ENCODE data around the gene CLPTM1L.
"Not testable (repeated sequence)": the region's sequence is repeated elsewhere in the genome, so short reads cannot be mapped to it uniquely, and the experiment has no call there.

The CLPTM1L gene

DNA sequence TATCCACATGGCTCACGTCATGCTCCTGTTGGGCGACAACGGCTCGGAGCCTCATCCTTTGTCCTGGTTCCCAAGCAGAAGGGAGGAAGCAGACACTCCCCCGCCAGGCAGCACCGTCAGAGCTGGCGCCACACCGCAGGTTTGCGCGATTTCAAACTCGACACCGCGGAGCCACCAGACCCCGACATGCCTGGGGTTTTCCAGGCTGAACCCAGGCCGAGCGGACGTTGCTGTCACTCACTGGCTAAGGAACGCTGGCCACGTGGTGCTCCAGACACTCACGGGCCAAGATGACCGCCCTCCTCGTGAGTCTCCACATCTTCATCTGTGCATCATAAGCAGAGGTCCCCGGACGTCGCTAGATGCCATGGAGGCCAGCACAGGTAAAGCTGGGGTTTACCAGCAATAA lies 59.0 kb downstream of the CLPTM1L start:
- no peak for DNase-seq

DNA sequence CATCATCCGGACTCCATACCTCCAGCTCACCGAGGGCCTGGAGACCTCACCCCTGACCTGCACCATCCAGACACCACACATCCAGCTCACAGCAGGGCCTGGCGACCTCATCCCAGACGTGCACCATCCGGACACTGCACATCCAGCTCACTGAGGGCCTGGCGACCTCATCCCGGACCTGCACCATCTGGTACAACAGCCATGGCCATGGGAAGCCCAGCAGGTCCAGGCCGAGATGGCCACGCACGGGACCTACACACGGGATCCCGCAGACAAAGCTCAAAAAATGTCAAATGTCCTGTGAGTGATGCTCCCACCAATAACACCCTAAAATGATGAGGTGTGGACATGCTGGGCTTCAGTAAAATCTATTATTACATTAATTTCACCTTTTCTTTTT lies 59.8 kb downstream of the CLPTM1L start:
- DNase-seq = no peak

DNA sequence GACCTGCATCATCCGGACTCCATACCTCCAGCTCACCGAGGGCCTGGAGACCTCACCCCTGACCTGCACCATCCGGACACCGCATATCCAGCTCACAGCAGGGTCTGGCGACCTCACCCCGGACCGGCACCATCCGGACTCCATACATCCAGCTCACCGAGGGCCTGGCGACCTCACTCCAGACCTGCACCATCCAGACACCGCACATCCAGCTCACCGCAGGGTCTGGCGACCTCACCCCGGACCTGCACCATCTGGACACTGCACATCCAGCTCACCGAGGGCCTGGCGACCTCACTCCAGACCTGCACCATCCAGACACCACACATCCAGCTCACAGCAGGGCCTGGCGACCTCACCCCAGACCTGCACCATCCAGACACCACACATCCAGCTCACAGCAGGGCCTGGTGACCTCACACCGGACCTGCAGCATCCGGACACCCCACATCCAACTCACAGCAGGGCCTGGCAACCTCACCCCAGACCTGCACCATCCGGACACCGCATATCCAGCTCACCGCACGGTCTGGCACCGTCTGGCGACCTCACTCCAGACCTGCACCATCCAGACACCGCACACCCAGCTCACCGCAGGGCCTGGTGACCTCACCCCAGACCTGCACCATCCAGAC lies 60.4 kb downstream of the CLPTM1L start:
- not testable (repeated sequence) for DNase-seq

DNA sequence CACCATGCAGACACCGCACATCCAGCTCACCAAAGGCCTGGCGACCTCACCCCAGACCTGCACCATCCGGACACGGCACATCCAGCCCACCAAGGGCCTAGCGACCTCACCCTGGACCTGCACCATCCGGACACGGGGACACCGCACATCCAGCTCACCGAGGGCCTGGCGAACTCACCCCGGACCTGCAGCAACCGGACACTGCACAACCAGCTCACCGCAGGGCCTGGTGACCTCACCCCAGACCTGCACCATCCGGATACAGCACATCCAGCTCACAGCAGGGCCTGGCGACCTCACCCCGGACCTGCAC lies 61.2 kb downstream of the CLPTM1L start:
- DNase-seq = not testable (repeated sequence)

DNA sequence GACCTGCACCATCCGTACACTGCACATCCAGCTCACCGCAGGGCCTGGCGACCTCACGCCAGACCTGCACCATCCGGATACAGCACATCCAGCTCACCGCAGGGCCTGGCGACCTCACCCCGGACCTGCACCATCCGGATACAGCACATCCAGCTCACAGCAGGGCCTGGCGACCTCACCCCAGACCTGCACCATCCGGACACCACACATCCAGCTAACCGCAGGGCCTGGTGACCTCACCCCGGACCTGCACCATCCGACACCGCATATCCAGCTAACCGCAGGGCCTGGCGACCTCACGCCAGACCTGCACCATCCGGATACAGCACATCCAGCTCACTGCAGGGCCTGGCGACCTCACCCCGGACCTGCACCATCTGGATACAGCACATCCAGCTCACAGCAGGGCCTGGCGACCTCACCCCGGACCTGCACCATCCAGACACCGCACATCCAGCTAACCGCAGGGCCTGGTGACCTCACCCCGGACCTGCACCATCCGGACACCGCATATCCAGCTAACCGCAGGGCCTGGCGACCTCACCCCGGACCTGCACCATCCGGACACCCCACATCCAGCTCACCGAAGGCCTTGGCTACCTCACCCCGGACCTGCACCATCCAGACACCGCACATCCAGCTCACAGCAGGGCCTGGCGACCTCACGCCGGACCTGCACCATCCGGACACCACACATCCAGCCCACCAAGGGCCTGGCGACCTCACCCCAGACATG lies 61.7 kb downstream of the CLPTM1L start:
- not testable (repeated sequence) for DNase-seq

DNA sequence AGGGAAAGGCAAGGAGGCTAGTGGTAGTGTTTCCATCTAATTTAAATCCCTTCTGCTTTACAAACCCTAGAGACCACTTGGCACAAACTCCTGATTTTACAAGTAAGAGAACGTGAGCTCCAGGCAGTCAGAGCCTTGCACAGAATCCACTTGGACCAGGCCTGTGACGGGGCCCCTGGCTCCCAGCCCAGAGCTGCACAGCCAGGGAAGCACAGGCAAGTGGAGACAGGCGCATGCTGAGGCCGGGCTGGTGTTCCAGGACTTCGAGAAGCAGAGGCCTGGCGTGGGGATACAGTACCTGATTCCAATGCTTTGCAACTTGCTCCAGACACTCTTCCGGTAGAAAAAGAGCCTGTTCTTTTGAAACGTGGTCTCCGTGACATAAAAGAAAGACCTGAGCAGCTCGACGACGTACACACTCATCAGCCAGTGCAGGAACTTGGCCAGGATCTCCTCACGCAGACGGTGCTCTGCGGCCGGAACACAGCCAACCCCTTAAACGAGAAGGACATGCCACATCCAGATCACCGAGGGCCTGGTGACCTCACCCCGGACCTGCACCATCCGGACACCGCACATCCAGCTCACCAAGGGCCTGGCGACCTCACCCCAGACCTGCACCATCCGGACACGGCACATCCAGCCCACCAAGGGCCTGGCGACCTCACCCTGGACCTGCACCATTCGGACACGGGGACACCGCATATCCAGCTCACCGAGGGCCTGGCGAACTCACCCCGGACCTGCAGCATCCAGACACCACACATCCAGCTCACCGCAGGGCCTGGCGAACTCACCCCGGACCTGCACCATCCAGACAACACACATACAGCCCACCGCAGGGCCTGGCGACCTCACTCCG lies 62.5 kb downstream of the CLPTM1L start:
- no peak for DNase-seq

DNA sequence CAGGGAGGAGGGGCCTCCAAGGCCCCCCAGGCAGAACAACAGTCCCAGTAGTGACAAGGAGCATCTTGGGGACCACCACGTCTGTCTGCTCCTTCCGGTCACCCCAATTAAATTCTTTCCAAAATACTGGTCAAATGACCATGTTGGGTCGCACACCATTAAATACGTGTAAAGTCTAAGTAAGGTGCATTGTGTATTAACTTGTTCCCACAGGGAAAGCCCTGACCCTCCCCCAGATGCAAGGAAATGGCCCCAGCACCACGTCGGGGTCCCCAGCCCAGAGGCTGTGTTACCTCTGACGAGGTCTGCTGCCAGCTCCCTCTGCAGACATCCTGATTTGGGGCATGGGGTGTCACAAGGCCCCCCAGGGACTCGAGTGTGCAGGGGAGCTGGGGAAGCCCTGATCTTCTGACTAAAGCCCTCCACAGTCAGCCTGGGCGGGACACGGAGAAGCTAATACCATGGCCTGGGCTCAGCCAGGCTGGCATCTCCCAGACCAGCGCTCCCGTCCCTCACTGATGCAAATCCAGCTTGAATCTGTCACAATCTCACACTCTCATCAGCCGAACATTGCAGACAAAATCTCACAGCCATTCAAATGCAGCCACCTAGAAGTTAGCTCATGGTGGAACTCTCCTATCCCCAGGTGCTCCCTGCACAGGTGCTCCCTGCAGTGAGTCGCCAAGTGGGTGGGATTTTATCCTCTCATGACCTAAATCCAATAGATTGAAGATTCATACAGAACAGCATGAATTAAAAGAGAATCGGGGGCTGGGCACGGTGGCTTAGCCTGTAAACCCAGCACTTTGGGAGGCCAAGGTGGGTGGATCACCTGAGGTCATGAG lies 63.6 kb downstream of the CLPTM1L start:
- no peak for DNase-seq

DNA sequence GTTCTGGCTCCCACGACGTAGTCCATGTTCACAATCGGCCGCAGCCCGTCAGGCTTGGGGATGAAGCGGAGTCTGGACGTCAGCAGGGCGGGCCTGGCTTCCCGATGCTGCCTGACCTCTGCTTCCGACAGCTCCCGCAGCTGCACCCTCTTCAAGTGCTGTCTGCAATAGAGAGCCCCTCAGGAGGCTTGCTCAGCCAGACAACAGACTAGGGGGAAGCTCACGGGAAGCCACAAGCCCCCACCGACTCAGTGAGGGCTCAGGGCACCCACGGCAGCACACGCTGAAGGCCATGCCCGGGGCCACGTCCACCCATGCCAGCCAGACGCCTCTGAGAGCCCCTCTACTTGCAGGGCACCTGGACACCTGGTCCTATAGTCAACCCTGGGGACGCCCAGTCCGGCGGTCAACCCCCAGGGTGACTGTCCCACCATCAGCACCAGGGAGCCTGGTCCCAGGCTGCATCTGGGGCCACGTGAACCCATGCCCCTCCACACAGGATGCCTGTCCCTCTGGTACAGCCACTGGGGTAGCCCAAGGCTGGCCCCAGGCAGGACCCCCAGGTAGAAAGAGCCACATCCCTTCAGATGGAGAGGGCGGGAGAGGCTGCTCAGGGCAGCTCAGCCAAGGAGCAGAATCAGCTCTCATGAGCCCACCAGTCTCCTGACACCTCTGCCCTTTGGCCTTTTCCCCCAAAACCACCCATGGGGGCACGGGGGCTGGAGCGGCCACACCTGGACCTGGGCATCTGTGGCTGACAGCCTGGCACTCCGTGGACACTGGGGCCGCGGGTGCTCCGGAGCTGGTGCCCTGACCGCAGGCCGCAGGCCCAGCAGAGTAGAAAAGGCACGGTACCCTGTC lies 64.5 kb downstream of the CLPTM1L start:
- no peak for DNase-seq

DNA sequence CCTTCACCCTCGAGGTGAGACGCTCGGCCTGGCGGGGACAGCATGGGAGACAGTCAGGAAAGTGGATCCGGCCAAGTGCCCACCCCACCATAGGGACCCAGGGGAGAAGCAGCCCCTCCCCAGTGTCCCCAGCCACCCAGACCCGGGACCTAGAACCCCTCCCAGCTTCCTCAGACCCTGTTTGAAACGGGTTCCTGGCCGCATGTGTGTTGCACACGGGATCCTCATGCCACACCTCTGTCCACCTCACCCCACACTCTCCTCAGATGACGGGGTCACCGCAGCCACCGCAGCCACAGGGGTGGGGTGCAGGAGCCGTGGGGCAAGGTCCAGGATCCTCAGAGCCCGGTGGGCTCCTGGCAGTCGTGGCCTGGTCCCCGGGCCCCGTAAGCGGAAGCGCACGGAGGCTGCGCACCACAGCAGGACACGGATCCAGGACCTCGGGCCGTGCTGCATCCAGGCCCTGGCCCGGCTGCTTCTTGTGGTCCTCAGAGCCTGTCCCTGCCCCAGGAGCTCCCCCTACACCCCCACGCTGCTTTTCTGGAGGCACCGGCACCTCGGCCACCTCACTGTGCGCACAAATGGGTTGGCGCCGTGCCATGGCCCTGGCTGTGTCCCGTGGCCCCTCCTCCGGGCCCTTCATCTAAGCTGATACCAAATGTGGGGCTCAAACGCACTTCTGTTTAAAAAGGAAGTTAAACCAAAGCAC lies 65.3 kb downstream of the CLPTM1L start:
- DNase-seq = no peak

DNA sequence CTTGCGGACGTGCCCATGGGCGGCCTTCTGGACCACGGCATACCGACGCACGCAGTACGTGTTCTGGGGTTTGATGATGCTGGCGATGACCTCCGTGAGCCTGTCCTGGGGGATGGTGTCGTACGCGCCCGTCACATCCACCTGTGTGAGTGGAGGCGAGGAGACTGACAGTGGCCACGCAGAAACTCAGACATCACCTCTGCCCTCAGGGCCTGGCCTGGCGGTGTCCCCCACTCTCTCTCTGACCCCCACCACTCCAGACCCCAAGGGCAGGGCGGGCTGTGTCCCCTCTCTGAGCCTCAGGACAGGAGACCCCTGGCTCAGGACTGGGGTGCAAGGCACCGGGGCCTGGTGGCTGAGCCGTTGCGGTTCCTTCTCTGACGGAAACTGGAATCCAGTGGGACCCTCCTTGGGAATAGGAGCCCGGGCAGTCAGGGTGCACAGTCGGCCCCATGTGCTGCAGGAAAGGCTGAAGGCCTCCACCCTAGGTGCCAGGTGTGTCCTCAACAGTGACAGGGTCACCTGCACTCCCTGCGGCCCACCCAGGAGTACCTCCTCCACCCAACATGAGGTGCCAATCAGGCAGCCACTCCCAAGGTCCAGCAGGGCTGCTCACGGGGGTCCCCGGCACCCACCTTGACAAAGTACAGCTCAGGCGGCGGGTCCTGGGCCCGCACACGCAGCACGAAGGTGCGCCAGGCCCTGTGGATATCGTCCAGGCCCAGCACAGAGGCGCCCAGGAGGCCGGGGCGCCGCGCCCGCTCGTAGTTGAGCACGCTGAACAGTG lies 66.0 kb downstream of the CLPTM1L start:
- no peak for DNase-seq

DNA sequence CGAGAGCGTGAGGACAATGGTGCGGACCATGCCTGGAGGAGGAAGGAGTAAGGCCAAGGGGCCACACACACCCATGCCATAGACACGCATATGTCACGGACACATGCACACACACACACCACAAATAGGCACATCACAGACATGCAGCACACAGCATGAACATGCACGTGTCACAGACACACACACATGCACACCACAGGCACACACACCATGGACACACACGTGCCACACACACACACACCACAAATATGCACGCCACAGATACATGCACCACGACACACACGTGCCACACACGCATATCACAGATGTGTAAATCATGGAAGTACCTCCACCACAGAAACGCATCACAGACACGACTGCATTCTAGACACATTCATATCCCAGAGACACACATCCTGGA lies 66.7 kb downstream of the CLPTM1L start:
- DNase-seq = no peak

DNA sequence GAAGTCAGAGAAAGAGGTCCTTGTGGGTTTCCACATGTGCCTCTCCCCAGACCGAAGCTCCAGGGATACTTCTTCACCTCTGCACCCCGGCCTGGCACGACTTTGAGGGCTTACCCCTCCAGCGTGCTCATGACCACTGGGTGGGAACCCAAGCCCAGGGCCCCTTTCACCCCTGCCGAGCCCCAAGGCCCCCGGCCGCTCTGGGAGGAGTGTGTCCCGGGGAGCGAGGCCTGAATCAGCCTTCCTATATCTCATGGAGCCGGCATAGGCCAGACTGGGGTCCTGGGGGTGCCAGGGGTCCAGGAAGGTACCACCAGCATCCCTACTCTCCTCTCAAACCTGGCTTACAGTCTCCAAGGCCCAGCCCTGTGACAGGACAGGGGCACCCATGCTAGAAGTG lies 67.1 kb downstream of the CLPTM1L start:
- DNase-seq = no peak

DNA sequence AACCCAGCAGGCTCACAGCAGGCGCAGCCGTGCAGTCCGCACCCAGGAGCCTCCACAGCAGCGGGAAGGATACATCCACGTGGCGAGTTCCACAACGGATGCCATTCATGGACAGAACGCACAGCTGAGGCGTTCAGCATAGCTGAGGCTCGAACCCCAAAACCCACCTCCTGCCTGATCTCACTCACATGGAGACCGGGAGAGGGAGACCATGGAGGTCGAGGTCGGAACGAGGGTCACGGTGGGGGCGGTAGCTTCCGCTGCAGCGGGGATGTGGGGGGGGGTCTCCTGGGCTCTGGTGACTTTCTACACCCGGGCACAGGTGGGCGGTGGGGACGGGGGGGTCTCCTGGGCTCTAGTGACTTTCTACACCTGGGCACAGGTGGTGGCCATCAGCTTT lies 67.6 kb downstream of the CLPTM1L start:
- DNase-seq = no peak

DNA sequence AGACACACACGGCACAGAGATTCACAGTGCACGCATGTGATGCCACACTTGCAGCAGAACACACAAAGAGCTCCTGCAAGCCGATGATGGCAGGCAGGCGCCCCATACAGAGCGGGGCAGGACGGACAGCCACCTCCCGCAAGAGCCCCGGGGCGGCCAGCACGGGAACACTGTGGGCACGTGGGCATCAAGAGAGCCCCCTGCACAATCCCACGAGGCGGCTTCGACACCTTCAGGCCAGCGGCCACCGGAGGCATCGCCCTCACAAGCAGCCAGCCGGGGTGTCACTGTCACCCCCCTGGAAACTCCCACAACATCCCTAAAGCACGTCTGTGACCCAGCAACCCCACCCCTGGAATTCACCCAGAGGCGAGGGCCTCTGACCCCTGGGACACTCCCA lies 68.0 kb downstream of the CLPTM1L start:
- no peak for DNase-seq

DNA sequence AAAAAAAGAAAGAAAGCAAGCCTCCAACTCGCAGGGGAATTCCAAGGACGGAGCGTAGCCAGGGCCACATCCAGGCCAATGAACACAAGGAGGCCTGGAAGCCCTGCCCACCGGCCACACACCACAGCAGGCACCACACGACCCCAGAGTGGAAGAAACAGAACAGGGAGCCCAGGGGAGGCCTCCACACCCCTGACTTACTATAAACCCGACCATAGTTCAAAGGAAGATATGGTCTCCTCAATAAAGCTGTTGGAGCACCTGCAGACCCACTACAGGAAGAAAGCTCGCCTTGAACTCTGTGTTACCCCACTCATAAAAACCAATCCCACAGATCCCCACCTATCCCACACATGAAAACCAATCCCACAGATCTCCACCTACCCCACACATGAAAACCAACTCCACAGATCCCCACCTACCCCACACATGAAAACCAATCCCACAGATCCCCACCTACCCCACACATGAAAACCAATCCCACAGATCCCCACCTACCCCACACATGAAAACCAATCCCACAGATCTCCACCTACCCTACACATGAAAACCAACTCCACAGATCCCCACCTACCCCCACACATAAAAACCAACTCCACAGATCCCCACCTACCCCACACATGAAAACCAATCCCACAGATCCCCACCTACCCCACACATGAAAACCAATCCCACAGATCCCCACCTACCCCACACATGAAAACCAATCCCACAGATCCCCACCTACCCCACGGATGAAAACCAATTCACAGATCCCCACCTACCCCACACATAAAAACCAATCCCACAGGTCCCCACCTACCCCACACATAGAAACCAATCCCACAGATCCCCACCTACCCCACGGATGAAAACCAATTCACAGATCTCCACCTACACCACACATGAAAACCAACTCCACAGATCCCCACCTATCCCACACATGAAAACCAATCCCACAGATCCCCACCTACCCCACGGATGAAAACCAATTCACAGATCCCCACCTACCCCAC lies 69.2 kb downstream of the CLPTM1L start:
- DNase-seq = not testable (repeated sequence)

DNA sequence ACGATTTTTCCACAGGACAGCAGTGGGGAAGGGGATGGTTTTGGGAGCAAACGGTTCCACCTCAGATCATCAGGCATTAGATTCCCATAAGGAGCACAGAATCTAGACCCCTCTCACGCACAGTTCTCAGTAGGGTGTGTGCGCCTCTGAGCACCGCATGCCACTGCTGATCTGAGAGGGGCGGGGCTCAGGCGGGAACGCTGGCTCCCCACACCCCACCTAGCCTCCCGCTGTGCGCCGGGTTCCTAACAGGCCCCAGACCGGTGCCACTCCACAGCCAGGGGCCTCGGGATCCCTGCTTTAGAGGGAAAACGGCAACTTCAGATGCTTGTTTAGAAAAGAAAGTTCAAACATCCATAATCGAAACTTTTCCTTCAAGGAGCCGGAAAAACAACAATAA lies 70.4 kb downstream of the CLPTM1L start:
- DNase-seq = no peak

DNA sequence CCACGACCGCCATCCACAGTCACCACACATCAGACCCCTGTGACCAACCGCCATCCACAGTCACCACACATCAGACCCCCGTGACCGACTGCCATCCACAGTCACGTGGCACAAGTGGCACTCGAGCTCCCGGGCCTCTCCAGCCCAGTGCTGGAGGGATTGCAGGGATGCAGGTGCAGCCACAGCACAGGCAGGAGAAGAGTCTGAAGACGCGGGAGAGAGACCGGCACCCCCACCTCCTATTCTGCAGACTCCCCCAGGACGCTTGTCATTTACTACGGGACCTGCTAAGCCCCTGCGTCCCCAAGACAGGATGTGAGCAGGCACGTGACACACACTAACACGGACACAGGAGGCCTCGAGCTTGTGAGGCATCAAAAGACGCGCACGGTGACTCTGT lies 71.2 kb downstream of the CLPTM1L start:
- DNase-seq = no peak

DNA sequence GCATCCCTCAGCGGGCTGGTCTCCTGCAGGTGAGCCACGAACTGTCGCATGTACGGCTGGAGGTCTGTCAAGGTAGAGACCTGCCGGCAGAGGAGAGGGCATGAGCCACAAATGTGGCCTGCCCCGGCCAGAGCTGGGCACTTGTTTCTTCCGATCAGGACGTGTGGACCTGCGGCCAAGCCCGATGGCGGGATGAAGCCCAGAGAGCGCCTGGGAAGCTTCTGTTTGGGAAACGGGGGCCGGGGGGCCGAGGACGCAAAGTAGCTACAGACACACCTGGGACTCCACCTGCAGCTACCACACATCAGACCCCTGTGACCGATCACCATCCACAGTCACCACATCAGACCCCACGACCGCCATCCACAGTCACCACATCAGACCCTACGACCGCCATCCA lies 72.7 kb downstream of the CLPTM1L start:
- DNase-seq = no peak
